Kidney capillary endothelial cell (primary cell): ENCODE measurements around the gene LSG1.
"Not testable (repeated sequence)": the region's sequence is repeated elsewhere in the genome, so short reads cannot be mapped to it uniquely, and the experiment has no call there.

Experiments
- DNase-seq: peaks from one replicate; pipeline ENCODE4 v3.0.0-alpha.2; 2018; ENCODE audit warnings: low spot score

The LSG1 gene

GRCh38 chr3:194657439-194657838 lies 14.6 kb downstream of the LSG1 start:
- no peak for DNase-seq

GRCh38 chr3:194654443-194654842 lies 17.5 kb downstream of the LSG1 start:
- DNase-seq = no peak

GRCh38 chr3:194647747-194648146 lies 24.2 kb downstream of the LSG1 start:
- DNase-seq = no peak

- DNase-seq = no peak
These were observed 29.2 kb downstream of the LSG1 start for GRCh38 chr3:194642769-194643168.

- peak; percentile 42 for DNase-seq
These were observed 31.2 kb downstream of the LSG1 start for GRCh38 chr3:194640829-194641228.

- DNase-seq = no peak
These were observed 32.9 kb downstream of the LSG1 start for GRCh38 chr3:194638991-194639605.

- no peak for DNase-seq
These were observed 34.2 kb downstream of the LSG1 start for GRCh38 chr3:194637541-194638400.

- no peak for DNase-seq
These were observed 34.9 kb downstream of the LSG1 start for GRCh38 chr3:194637066-194637465.

- peak; percentile 86 for DNase-seq
These were observed 38.5 kb downstream of the LSG1 start, which contains the start of gene TMEM44 for GRCh38 chr3:194633349-194634004. TSS of gene TMEM44 (minus strand) at chr3:194633419. CDS start at chr3:194633215, 204 bp downstream.

- DNase-seq = peak; percentile 48
These were observed 39.1 kb downstream of the LSG1 start for GRCh38 chr3:194632809-194633348.

GRCh38 chr3:194632226-194632808 lies 39.7 kb downstream of the LSG1 start:
- no peak for DNase-seq

- DNase-seq = no peak
These were observed 40.3 kb downstream of the LSG1 start for GRCh38 chr3:194631696-194632095.

- not testable (repeated sequence) for DNase-seq
These were observed 41.3 kb downstream of the LSG1 start for GRCh38 chr3:194630681-194631080.

GRCh38 chr3:194624956-194625355 lies 47.0 kb downstream of the LSG1 start:
- DNase-seq = no peak

GRCh38 chr3:194623449-194624290 lies 48.3 kb downstream of the LSG1 start:
- no peak for DNase-seq

GRCh38 chr3:194622621-194623340 lies 49.2 kb downstream of the LSG1 start:
- DNase-seq = no peak

GRCh38 chr3:194621947-194622346 lies 50.0 kb downstream of the LSG1 start:
- DNase-seq = no peak

GRCh38 chr3:194620196-194620595 lies 51.8 kb downstream of the LSG1 start:
- DNase-seq = no peak

GRCh38 chr3:194619741-194620140 lies 52.2 kb downstream of the LSG1 start:
- no peak for DNase-seq

GRCh38 chr3:194618858-194619608 lies 53.0 kb downstream of the LSG1 start:
- DNase-seq = no peak
